Heart left ventricle (tissue), 16 donors: ENCODE measurements around the gene CRADD. TPM values are rescaled to one million over a fixed set of nuclear protein-coding genes. Genes with fewer than 3 reads are reported as not detected.
"Not testable (repeated sequence)": the region's sequence is repeated elsewhere in the genome, so short reads cannot be mapped to it uniquely, and the experiment has no call there.

Experiments used
- ATAC-seq, 4 donors: fragments of 200-7000 bp; cut with Tn5 transposase; one replicate each; pipeline ENCODE4 v1.9.1; 2020 to 2022; ENCODE audit warnings: moderate library complexity in 4 of 4, mild to moderate bottlenecking in 3 of 4, moderate number of reproducible peaks in 1 of 4
- DNase-seq, 5 donors: peaks; one replicate each; pipeline ENCODE4 v3.0.0-alpha.2; 2020
- H3K27ac ChIP-seq, 12 donors: fragments of 200-600 bp; sonication (generic) in 4 of 12; one replicate each; pipeline versions ENCODE4 v1.5.0 to v1.8.0; 2016 to 2022; ENCODE audit warnings: mild to moderate bottlenecking in 2 of 12
- H3K27me3 ChIP-seq, 9 donors: fragments of 200-600 bp; sonication (generic) in 2 of 9; one replicate each; pipeline versions ENCODE4 v1.5.1 to v1.8.0; 2016 to 2022; ENCODE audit warnings: mild to moderate bottlenecking in 3 of 9
- H3K36me3 ChIP-seq, 9 donors: fragments of 200-600 bp; sonication (generic) in 2 of 9; one replicate each; pipeline versions ENCODE4 v1.5.0 to v1.8.0; 2018 to 2022; ENCODE audit warnings: mild to moderate bottlenecking in 2 of 9
- H3K4me1 ChIP-seq, 12 donors: fragments of 200-600 bp; sonication (generic) in 4 of 12; one replicate each; pipeline versions ENCODE4 v1.5.0 to v1.8.0; 2016 to 2022; ENCODE audit warnings: mild to moderate bottlenecking in 3 of 12
- H3K4me3 ChIP-seq, 12 donors: fragments of 200-600 bp; sonication (generic) in 4 of 12; one replicate each; pipeline versions ENCODE4 v1.5.0 to v1.8.0; 2017 to 2022; ENCODE audit warnings: mild to moderate bottlenecking in 9 of 12, moderate library complexity in 4 of 12
- H3K9me3 ChIP-seq, 12 donors: fragments of 200-600 bp; sonication (generic) in 4 of 12; one replicate each; pipeline versions ENCODE4 v1.5.0 to v1.8.0; 2016 to 2022; ENCODE audit warnings: mild to moderate bottlenecking in 1 of 12
- POLR2A ChIP-seq, 2 donors: fragments of 450-650 bp; IDR thresholded peaks; one replicate each; pipeline ENCODE4 v1.6.1; 2017; ENCODE audit warnings: antibody characterized with exemption in 2 of 2, mild to moderate bottlenecking in 2 of 2, moderate library complexity in 2 of 2
- WGBS, 4 donors: extraction: QIAGEN DNeasy Blood & Tissue Kit in 2 of 4; methylation state at CpG; one replicate each; pipeline versions ENCODE4 v1.1.5 to v1.1.7; 2013 to 2018; 5-methylcytosine and 5-hydroxymethylcytosine counted together
- intact Hi-C, 10 donors: fragments of 100-400 bp; cut with DNase I; formaldehyde crosslinking; loops; one replicate each; pipeline versions ENCODE4 v1.11.1 to v1.14.2; 2022
- polyA plus RNA-seq, 2 donors: library from polyadenylated mRNA; stranded (reverse); fragments of 200-250 nt; gene quantifications; one replicate each; pipeline ENCODE4 v1.2.3, GENCODE V29; 2013
- total RNA-seq, 9 donors: library from RNA; depleted of rRNA in 2 of 9; stranded (reverse); fragments of >200 nt in 2 of 9; fragmentation: NEBNext Ultra II Directional in 3 of 9; extraction: Animal tissue kit (Norgen Biotek cat#: 25700) in 3 of 9; gene quantifications; one replicate each; pipeline versions ENCODE4 v1.1.0 to v1.2.4, GENCODE V29; 2016 to 2023
- TF ChIP-seq, protein P1 (sequence below), 12 donors: fragments of 200-600 bp; sonication (generic) in 4 of 12; IDR thresholded peaks; one replicate each; pipeline versions ENCODE4 v1.5.0 to v1.8.0; 2018 to 2022; ENCODE audit warnings: antibody characterized with exemption in 12 of 12, mild to moderate bottlenecking in 5 of 12
- donor health status: ischemic (EF 13 %, LVEDD 7.1; RV severe dilation, severe dysfunction).
- donor health status: healthy with polysubstance abuse.
- donor health status: DM: no; HTN: yes; CAD: no.
- donor health status: DM: no; HTN: no; CAD: no.
- donor health status: ischemic (EF 25% LVEDD 6.9; RV normal size, moderate dysfunction).
- donor health status: ischemic (EF 25% LVEDD 5.7; RV mildly dilated, moderate dysfunction).
- donor health status: healthy.
- donor health status: DM: yes; HTN: yes; CAD: no.
- donor health status: ischemic (EF 35%, LVEDD 5.7; RV mildly dilated, moderate dysfunction).
- donor health status: nonischemic (EF 11% LVEDD 7.7; RV severe dilation, severe dysfunction).
- donor health status: DM: yes; HTN: yes; CAD: no.
- donor health status: PGD.
- donor health status: ischemic (EF 29% LVEDD 5.4; RV normal size, mild dysfunction).
- donor health status: nonischemic (EF 23%, LVEDD 6.1; RV moderate dilation, normal function).

CRADD gene
- total and polyA plus RNA-seq, 11 donors = 11.0 to 100 (median 44.5) TPM

DNA sequence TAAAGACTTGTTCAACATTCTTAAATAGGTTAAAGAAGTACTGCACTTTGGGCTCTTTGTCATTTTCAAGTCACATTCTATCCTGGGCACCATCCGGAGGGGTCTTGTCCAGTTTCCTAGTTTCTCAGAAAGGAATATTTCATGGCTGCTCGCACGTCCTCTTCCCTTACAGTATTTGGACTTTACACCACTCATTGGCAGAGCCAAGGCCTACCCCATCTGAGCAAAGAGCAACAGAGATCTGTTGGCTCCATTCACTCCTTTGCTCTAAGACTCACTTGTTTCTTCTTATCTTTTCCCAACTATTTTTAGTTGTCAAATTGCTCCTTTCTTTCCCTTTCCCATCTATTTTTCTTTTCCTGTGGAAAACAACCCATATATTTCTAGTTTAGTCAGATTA, 118.2 kb downstream of the CRADD start:
- H3K27ac ChIP-seq = peak overlapping the region in 4 of 12 donors; percentile 20 to 35 (median 28)
- DNase-seq = no peak
- no peaks in the 10 kb centered on the region for H3K36me3 ChIP-seq
- no peak for ATAC-seq
- peaks cover 0 to 44% (median 15%) of the 10 kb centered on the region in 12 donors for H3K4me1 ChIP-seq
- H3K9me3 ChIP-seq = no peaks in the 10 kb centered on the region
- TF ChIP-seq, protein P1, sequence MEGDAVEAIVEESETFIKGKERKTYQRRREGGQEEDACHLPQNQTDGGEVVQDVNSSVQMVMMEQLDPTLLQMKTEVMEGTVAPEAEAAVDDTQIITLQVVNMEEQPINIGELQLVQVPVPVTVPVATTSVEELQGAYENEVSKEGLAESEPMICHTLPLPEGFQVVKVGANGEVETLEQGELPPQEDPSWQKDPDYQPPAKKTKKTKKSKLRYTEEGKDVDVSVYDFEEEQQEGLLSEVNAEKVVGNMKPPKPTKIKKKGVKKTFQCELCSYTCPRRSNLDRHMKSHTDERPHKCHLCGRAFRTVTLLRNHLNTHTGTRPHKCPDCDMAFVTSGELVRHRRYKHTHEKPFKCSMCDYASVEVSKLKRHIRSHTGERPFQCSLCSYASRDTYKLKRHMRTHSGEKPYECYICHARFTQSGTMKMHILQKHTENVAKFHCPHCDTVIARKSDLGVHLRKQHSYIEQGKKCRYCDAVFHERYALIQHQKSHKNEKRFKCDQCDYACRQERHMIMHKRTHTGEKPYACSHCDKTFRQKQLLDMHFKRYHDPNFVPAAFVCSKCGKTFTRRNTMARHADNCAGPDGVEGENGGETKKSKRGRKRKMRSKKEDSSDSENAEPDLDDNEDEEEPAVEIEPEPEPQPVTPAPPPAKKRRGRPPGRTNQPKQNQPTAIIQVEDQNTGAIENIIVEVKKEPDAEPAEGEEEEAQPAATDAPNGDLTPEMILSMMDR (IDR thresholded peaks at IDR 0.05) = no peak
- no peak for TF ChIP-seq POLR2A (IDR thresholded peaks at IDR 0.05)
- no peaks in the 10 kb centered on the region for H3K27me3 ChIP-seq
- intact Hi-C loops = no loop called here
- no peak overlapping the region for H3K4me3 ChIP-seq
- WGBS, 4 donors = 69 to 87% (median 80%) methylated on average over 3 of the region's 3 CpGs

- H3K27ac ChIP-seq = no peak overlapping the region
- H3K4me3 ChIP-seq = no peak overlapping the region
- H3K4me1 ChIP-seq = peaks cover 0 to 44% (median 15%) of the 10 kb centered on the region in 12 donors
- intact Hi-C loops = no loop called here
- no peaks in the 10 kb centered on the region for H3K27me3 ChIP-seq
- DNase-seq = no peak
- no peaks in the 10 kb centered on the region for H3K36me3 ChIP-seq
- peak in 1 of 4 donors; percentile 53 for ATAC-seq
- TF ChIP-seq POLR2A (IDR thresholded peaks at IDR 0.05) = no peak
- TF ChIP-seq, protein P1 (IDR thresholded peaks at IDR 0.05) = no peak
- no peaks in the 10 kb centered on the region for H3K9me3 ChIP-seq
- 48 to 57% (median 51%) methylated on average over 5 of the region's 5 CpGs for WGBS, 4 donors
These were observed 119.6 kb downstream of the CRADD start for GRCh38 chr12:93796729-93797128.

- Histone ChIP-seq H3K27me3 (no peaks in the 10 kb centered on the region), H3K27ac (no peak overlapping the region), H3K36me3 (no peaks in the 10 kb centered on the region), H3K9me3 (no peaks in the 10 kb centered on the region), H3K4me3 (no peak overlapping the region), H3K4me1 (peaks cover 8 to 60% (median 32%) of the 10 kb centered on the region in 12 donors)
- TF ChIP-seq, protein P1 (IDR thresholded peaks at IDR 0.05) = no peak
- TF ChIP-seq POLR2A (IDR thresholded peaks at IDR 0.05) = no peak
- WGBS, 4 donors = 82 to 93% (median 85%) methylated on average over 3 of the region's 3 CpGs
- no peak for ATAC-seq
- intact Hi-C loops = no loop called here
- no peak for DNase-seq
These were observed 121.3 kb downstream of the CRADD start for GRCh38 chr12:93798279-93799151.

DNA sequence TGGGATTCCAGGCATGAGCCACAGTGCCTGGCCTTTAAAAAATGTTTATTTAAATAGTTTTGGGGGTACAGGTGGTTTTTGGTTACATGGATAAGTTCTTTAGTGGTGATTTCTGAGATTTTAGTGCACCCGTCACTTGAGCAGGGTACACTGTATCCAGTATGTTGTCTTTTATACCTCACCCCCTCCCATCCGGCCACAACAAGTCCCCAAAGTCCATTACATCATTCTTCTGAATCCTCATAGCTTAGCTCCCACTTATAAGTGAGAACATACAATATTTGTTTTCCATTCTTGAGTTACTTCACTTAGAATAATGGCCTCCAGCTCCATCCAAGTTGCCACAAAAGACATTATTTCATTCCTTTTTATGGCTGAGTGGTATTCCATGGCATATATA, 124.5 kb downstream of the CRADD start:
- H3K9me3 ChIP-seq, H3K27me3 ChIP-seq, H3K36me3 ChIP-seq, H3K4me3 ChIP-seq, DNase-seq, ATAC-seq: not testable (repeated sequence)
- 87 to 96% (median 92%) methylated on average over 2 of the region's 2 CpGs for WGBS, 4 donors
- Histone ChIP-seq H3K4me1 (peaks cover 5 to 48% (median 33%) of the 10 kb centered on the region in 12 donors), H3K27ac (peak overlapping the region in 5 of 12 donors; percentile 51 to 92 (median 73))
- intact Hi-C loops = loop anchor here in 1 of 10 donors (10.0 kb wide), 1 partner anchor 227 kb away; the partner anchor contains the start of gene SOCS2
